ENCODE measurements around the gene ABCA4.

DNA sequence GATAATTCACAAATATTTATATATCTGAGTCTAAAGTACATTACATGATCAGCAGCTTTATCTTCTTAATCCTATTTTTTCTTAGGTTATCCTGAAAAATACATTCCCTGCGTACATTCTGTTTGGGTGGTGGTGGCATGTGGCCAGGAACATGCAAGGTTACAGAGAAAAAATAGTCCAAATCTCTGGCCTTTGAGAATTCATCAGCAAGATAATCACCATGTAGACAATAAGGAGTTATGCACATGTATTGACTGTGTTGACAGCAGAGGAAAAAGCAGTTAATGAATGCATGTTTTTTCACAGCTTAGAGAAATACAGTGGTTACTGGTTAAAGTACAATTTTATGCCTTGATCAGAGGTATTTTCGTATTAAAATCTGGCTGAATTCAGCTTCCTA lies 49.0 kb downstream of the ABCA4 start:
- TF ChIP-seq, protein P1, sequence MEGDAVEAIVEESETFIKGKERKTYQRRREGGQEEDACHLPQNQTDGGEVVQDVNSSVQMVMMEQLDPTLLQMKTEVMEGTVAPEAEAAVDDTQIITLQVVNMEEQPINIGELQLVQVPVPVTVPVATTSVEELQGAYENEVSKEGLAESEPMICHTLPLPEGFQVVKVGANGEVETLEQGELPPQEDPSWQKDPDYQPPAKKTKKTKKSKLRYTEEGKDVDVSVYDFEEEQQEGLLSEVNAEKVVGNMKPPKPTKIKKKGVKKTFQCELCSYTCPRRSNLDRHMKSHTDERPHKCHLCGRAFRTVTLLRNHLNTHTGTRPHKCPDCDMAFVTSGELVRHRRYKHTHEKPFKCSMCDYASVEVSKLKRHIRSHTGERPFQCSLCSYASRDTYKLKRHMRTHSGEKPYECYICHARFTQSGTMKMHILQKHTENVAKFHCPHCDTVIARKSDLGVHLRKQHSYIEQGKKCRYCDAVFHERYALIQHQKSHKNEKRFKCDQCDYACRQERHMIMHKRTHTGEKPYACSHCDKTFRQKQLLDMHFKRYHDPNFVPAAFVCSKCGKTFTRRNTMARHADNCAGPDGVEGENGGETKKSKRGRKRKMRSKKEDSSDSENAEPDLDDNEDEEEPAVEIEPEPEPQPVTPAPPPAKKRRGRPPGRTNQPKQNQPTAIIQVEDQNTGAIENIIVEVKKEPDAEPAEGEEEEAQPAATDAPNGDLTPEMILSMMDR (IDR thresholded peaks at IDR 0.05) = no peak
- no peak for TF ChIP-seq POLR2A (IDR thresholded peaks at IDR 0.05)

Data from Peyer's patch (tissue), 4 donors.